ENCODE data around the gene CLEC16A. TPM values are rescaled to one million over a fixed set of nuclear protein-coding genes. Genes with fewer than 3 reads are reported as not detected.

The CLEC16A gene
- total RNA-seq, 2 experiments from 2014 or later = 32.6 to 34.9 TPM

DNA sequence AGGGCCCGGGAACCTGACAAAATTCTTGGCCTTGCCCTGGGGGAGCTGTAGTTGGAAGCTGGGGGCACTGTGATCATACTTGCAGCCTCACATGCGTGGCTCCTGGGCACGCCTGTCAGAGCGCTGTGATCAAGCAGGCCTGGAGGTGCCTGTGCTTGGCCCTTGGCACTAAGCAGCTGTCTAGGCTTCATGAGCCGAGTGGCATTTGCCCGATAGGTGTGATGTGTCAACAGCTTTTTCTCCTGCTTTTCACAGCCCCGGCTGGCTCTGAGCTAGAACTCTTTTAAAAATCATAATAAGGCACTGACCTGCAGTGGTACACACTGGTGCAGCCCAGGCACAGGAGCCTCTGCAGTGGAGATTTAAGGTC is 197.9 kb downstream of the CLEC16A start:
- ChIA-PET POLR2A (no interaction called here), CTCF (no interaction called here)

GRCh38 chr16:11142951-11143350 is 198.6 kb downstream of the CLEC16A start:
- ChIA-PET CTCF (no interaction called here), POLR2A (no interaction called here)

DNA sequence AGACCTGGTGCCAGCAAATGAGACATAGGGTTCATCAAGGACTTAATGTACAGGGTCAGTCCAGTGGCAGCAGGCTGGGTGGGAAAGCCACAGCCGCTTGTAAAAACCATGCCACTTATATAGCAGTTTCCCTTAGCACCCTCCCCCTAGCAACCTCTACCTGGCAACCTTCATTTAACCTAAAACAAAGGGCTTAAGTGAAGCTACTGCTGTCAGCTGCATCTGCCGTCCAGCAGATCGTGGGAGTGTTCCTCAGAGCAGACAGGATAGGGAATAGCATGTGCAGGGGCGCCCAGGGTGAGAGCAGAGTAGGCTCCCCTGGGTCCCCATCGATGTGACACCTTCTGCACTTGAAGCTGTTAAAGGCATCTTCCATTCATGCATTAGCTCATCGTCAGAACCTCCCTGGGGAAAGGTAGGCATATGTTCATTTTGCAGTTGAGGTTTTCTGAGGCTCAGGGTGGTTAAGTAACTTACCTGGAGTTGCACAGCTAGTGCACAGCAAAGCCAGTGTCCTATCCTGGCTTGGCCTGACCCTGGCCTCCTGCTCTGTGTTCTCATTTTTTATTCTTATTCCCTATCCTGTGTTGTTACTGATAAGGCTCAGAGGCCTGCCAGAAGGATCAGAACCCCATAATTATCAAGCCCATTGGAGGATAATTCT is 199.1 kb downstream of the CLEC16A start:
- CTCF ChIA-PET = no interaction called here
- POLR2A ChIA-PET = no interaction called here

GRCh38 chr16:11144122-11144521 is 199.8 kb downstream of the CLEC16A start:
- ChIA-PET CTCF (no interaction called here), POLR2A (no interaction called here)

GRCh38 chr16:11145173-11145818 is 200.9 kb downstream of the CLEC16A start:
- ChIA-PET POLR2A (no interaction called here), CTCF (no interaction called here)

GRCh38 chr16:11145819-11146211 is 201.5 kb downstream of the CLEC16A start:
- CTCF ChIA-PET = no interaction called here
- POLR2A ChIA-PET = no interaction called here

DNA sequence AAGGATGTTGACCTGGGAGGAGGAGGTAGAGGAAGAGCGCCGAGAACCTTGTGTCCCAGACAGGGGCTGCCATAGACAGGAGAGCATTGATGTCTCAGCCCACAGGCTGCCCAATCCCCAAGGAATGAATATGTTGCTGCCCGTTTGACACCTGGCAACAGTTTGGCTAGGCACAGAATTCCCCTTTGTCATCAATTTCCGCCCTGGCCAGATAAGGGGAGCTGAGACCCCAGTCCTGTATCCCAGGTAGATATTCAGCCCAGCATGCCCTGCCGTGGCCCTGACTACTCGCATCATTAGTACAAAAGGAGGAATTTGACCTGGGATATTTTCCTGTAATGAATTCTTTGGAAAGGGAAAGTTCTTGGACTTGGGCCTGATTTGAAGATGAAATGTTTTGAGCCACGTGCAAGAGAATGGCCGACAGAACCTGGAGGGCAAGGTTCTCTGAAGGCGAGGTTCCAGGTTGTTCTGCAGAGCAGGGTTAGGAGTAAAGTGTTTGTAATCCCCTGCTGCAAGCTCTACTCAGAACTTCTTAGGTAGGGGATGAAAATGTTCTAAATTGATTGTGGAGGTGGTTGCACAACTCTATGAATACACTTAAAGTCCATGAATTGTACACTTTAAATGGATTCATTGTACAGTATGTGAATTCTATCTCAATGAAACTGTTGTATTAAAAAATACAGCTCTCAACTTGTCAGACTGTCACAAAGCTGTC is 202.8 kb downstream of the CLEC16A start:
- ChIA-PET CTCF (no interaction called here), POLR2A (no interaction called here)

- ChIA-PET POLR2A (no interaction called here), CTCF (no interaction called here)
These were observed 203.5 kb downstream of the CLEC16A start for GRCh38 chr16:11147754-11148444.

DNA sequence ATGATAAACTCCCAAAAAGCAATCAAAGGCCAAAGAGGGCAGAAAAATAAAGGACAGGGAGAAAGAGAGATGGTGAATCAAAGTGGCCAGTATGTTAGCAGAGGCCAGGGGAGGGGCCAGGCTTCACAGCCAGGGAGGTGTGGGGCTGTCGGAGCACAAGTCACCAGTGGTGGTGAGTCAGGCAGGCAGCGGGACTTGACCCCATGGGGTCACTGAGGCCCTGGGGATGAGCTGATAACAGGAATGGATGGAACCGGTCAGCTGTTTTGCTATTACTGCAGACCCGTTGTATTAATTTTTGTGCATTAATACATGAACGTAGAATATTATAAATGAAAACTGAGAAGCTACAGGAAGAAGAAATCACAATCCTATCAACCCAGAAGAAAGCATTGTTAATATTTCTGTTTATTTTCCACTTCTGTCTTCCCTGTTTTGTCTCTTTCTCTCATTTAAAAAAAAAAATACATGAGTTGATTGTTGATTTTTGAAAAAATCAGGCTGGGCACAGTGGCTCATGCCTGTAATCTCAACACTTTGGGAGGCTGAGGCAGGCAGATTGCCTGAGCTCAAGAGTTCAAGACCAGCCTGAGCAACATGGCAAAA is 204.8 kb downstream of the CLEC16A start:
- CTCF ChIA-PET = interaction anchor here (1.2 kb wide), 1 partner anchor 9 kb away, joined by 4 read pairs; no protein-coding TSS in a partner anchor
- POLR2A ChIA-PET = no interaction called here

GRCh38 chr16:11150190-11150589 is 205.8 kb downstream of the CLEC16A start:
- POLR2A ChIA-PET = no interaction called here
- CTCF ChIA-PET = interaction anchor here (1.2 kb wide), 1 partner anchor 10 kb away, joined by 4 read pairs; no protein-coding TSS in a partner anchor

DNA sequence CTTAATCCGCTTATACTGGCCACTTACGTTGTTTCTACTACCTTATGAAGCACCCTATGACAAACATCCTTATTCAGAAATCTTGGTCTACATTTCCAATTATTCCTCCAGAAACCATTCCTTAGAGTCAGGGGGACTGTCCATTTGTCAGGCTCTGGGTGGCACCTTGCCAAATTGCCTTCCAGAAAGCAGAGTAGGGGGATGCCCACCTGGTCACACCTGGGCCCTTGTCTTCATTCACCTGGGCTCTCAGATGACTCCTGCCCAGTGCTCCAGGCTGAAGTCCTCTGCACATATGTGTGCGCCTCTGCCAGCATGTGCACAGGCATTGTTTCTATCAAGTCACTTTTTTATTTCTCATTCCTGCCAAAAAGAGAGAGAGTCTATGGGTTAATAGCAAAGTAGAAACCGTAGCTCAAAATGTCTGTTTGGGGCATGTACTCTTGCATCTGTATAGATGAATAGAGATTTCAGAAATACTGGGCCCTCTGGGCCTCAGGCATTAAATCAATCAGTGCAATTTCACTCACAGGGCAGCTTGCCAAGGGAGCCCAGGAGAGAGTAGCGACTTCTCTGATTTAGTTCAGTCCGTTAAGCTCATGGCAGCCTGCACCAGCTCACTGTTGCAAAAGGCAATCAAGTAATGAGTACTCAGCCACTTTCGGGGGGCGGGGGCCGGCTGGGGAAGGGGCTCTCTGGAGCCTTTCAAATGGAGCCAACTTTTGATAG is 207.0 kb downstream of the CLEC16A start:
- POLR2A ChIA-PET = interaction anchor here (0.5 kb wide), 1 partner anchor 592 kb away, joined by 3 read pairs; no protein-coding TSS in a partner anchor
- CTCF ChIA-PET = interaction anchor here (0.9 kb wide), 1 partner anchor 22 kb away, joined by 3 read pairs; no protein-coding TSS in a partner anchor

DNA sequence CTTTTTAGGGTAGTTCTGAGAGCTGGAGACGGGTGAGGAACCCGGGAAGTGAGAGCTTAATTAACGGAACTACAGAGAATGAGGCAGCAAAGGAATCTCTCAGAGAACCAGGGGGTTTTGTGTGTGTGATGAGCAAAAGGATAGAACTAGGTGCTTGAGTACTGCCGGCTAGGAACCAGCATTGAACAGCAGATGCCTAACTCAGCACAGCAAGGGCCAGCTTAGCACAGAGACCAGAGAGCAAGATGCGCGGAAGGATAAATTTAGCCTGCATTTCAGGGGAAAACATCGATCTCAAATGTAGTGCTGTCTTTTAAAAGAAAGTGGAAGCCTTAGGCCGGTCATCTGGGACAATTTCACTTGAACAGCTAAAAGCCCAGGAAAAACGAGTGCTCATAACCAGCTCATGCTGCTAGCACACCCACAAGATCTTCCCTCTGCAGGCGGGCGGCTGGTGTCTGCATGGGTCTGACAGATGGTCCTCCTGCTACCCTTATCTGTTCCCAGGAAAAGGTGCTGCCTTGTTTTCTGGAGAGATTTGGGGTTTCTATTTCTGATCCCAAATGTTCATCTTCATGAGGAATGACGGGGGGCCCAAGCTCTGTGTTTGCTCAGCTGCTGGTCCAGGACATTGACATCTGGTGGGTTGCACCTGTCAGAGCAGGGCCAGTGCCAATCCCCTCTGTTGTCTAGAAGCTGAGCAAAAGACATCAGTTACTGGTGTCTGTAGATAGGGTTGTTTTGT is 207.7 kb downstream of the CLEC16A start:
- POLR2A ChIA-PET = interaction anchor here (0.5 kb wide), 1 partner anchor 592 kb away, joined by 3 read pairs; no protein-coding TSS in a partner anchor
- CTCF ChIA-PET = interaction anchor here (0.9 kb wide), 1 partner anchor 23 kb away, joined by 3 read pairs; no protein-coding TSS in a partner anchor

DNA sequence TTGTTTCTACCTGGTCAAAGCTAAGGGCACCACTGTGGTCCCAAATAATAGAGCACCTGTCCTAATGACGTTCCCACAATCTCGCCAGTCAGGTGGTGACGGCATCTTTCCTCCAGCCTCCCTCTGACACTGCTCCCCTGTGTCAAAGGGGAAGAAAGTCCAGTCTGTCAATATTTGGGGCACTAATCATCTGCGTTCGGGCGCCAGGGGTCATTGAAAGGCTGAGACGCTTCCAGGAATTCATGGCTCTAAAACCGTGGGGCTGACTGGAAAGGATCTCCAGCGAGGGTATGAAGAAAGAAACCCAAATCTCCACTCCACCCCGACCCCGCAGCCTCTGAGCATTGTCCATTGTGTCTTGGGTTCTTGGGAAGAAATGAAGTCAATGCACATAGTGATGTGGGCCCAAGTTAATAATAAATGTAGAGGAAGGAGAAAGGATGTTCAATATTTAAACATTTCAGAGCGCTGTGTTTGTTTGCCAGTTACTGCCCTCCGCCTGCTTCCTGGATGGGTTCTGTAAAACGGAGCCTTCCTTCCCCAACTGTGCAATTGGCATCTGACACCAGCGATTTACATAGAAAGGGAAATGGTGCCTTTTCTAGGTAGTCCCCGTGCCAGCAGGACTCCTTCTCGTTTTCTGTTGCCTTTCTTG is 208.4 kb downstream of the CLEC16A start:
- POLR2A ChIA-PET = no interaction called here
- CTCF ChIA-PET = no interaction called here

- CTCF ChIA-PET = interaction anchor here (0.8 kb wide), 1 partner anchor 191 kb away, joined by 3 read pairs; no protein-coding TSS in a partner anchor
- POLR2A ChIA-PET = no interaction called here
These were observed 211.0 kb downstream of the CLEC16A start for GRCh38 chr16:11155284-11155806.

DNA sequence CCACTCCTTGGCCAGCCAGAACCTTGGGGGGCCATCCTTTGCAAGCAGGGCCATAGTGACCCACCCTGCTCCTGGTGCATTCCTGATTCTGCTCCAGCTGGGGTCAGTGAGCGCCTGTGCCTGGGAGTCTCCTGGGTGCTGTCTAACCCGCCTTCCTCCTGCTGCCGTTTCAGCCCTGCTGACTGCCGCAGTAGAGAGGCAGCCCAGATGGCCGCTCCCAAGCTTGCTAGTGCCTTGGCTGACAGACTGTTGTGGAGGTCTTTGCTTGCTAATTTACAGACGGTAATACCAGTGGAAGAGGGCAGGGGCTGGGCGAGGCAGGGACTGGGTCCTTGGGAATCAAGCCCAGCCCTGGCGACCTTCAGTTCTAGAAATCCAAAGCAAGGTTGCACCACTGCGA is 212.0 kb downstream of the CLEC16A start:
- CTCF ChIA-PET = interaction anchor here (0.7 kb wide), 1 partner anchor 18 kb away, joined by 4 read pairs; no protein-coding TSS in a partner anchor

GRCh38 chr16:11157143-11157542 is 212.8 kb downstream of the CLEC16A start:
- CTCF ChIA-PET = interaction anchor here (0.6 kb wide), 1 partner anchor 28 kb away, joined by 3 read pairs; no protein-coding TSS in a partner anchor
- POLR2A ChIA-PET = no interaction called here

More for the DNA sequence above, 212.0 kb downstream of the CLEC16A start:
- POLR2A ChIA-PET = no interaction called here

- ChIA-PET POLR2A (no interaction called here), CTCF (interaction anchor here (0.6 kb wide), 1 partner anchor 27 kb away, joined by 3 read pairs; no protein-coding TSS in a partner anchor)
These were observed 213.7 kb downstream of the CLEC16A start for GRCh38 chr16:11158018-11158417.

All from activated CD8-positive, alpha-beta memory T cell treated with anti-CD3 and anti-CD28 coated beads for 36 hours (primary cell).